Measurements from ENCODE around the gene C6orf132.

C6orf132 gene

DNA sequence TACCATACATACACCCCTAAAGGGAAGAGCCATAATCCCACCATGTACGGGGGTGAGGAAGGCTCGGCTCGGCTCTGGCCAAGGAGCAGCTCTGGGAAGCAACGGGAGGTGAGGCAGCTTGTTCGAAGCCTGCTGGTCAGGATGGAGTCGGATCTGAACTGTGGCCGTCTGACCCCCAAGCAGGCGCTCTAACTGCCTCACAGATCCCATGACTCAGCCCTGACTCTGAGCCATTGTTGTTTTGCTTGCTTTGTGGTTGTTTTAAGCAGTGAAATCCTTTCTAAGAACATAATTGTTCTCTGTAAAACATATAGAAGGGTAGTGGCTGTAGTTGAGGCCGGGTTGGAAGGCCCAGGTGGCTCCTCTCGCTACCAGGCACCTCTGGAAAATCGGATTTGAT lies 10.9 kb downstream of the C6orf132 start:
- DNase-seq, result no peak

- no peak for DNase-seq
Observed at GRCh38 chr6:42129360-42129676, 13.1 kb downstream of the C6orf132 start.

DNA sequence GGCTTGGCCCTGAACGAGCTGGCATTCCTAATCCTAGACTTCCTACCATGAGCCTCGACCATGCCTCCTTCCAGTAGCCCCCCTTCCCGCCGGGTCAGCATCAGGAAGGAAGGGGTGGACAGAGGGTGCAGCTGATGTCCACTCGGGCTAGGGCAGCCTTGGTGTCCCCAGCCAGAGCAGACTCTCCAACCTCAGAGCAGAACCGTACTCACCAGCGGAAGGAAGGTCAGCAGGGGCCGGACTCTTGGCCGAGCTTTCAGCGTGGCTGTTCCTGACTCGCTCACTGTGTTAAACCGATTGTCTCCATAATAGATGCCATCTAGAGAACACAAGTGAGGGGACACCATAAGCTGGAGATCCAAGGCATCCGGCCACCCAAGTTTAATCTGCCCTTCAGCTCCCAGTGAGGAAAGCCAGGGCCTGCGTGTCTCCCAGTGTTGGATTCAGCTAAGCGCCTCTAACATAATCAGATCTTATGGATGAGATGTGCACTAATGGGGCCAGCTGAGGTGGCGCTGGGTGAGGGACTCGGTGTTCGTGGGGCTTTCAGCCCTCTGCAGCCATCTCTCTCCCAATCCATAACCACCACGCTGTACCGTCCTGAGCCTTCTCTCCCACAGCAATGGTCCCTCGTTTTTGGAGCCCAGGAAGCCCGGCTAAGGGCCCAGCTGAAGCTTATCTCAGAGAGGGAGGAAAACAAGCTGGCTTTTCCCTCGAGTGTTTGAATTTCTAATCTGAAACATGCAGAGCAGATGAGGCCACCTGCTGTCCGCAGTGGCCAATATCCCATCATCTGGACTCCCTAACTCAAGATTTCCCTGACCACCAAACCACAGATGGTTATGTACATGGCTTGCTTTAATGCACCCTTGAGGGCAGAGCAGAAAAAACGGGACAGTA lies 13.7 kb downstream of the C6orf132 start:
- DNase-seq, result no peak

- no peak for DNase-seq
Observed at GRCh38 chr6:42125663-42126062, 16.8 kb downstream of the C6orf132 start.

DNA sequence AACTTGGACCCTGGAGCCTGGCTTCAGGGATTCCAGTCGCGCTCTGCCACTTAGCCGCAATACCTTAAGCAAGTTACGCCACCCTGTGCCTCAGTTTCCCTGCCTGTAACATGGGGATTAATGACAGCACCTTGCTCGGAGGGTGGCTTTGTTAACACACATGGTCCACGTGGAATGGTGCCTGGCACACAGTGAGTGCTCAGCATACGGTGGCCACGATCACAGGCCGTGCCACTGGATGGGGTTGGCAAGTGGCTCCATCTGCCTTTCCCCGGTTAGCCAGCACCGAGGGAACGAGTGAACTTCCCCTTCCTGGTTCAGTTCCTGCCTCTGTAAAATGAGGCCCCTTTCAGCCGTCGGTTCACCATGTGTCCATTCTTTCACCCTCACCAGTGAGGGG lies 17.2 kb downstream of the C6orf132 start:
- DNase-seq, result no peak

DNA sequence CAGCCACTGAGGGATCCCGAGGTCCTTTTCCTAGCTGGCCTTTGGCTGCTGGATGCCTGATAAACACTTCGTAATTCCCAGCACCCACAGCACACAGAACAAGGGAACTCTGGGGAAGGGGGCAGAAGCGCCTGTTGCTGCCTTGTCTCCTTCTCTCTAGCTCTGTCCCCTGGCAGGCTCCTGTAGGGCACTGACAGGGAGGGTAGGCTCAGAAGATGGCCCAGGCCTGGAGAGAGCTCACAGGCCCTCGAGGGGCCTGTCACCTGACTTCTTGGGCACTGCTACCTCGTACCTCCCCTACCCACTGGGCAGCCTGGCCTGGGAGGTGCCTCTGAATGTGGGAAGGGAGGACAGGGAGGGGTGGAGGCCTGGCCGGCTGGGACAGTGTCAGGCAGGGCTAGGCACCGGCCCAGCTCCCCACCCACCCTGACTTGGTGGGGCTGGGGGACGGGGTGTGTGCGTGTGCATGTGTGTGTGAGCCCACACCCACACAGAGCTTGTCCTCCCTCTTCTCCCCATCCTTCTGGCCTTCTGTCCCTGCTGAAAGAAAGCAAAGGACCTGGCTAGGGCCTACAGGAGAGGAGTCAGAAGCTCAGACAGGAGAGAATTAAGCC lies 18.1 kb downstream of the C6orf132 start:
- DNase-seq, result no peak

GRCh38 chr6:42123379-42124103 lies 18.9 kb downstream of the C6orf132 start:
- no peak for DNase-seq

DNA sequence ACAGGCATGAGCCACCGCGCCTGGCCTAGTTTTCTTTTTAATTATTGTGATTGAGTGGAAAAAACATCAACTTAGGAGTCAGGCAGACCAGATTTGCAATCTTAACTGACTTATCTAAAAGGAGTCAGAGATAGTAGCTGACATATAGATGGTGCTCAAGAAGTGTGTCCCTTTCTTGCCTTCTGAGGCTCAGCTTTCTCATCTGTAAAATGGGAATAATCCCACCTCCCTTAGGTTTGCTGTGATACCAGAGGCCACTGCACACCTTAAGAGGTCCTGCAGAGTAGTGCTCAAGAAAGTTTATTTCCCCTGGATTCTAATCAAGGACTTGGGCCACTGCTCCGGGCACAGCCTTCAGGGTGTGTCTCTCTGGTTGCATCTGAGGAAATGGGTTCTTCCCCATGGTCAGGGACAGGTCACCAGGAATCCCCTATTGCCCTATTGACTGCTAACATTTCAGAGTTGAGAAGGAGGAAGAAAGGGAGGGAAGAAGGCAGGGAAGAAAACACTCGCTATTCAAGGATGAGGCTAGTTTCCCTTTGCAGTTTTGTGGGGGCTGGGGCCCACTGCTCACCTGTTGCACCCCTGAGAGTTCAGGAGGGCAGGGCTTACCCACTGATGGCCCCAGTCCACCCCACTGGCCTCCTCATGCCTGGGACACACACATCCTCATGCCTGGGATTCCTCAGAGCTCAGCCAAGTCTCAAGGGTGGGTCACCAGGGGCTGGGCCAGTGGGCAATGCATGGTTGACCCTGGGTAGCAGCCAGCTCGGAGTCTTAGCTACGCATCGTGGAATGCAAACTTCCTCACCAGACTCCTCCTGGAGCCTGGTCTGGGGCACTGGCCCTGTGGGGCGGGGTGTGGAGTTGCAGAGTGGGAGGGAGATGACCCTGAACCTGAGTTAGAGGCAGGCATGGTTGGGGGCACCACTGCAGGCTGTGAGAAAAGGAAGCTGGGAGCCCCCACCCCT lies 21.2 kb downstream of the C6orf132 start:
- DNase-seq, result no peak

DNA sequence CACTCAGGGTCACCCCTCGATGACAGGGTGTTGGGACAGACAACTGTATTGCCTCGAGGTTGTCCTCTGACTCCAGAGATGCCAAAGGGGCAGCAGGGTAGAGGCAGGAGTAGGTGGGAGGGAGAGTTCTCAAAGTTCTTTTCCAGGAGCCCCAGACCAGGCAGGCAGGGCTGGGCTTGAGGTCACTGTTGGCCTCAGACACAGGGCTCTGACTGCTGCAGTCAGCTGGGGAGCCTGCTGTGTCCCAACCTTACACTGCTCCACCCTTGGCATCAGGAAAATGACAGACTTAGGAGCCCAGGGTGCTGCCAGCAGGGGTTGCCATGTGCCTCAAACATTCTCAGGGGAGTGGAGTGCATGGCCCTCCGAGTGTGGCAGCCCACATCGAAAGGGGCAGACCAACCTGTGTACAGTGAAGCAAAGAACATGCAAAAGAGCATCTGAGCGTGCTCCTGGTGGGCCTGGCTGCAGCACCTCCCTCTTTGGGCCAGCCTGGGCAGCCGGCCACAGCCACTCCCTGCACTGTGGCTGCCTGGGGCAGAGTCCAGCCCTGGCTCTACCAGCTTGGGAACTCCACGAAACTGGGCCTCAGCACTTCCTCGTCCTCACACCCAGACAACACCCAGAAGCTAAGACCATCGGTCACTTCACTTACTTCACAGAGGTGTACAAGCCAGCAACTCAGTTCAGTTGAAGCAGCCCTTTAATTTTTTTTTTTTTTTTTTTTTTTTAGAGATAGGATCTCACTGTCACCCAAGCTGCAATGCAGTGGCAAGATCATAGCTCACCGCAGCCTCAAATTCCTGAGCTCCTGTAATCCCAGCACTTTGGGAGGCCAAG lies 24.0 kb downstream of the C6orf132 start:
- no peak for DNase-seq

DNA sequence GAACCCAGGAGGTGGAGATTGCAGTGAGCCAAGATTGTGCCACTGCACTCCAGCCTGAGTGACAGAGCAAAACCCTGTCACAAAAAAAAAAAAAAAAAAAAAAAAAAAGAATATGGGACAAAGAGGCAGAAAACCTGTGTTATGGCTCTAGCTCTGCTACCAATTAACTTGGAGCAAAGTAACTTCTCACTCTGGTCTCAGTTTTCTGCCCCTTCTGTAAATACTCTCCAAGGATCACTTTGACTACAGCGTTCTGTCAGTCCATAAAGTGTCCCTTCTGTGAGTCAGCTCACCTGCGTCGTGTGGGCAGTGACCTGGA lies 24.6 kb downstream of the C6orf132 start:
- DNase-seq, result no peak

DNA sequence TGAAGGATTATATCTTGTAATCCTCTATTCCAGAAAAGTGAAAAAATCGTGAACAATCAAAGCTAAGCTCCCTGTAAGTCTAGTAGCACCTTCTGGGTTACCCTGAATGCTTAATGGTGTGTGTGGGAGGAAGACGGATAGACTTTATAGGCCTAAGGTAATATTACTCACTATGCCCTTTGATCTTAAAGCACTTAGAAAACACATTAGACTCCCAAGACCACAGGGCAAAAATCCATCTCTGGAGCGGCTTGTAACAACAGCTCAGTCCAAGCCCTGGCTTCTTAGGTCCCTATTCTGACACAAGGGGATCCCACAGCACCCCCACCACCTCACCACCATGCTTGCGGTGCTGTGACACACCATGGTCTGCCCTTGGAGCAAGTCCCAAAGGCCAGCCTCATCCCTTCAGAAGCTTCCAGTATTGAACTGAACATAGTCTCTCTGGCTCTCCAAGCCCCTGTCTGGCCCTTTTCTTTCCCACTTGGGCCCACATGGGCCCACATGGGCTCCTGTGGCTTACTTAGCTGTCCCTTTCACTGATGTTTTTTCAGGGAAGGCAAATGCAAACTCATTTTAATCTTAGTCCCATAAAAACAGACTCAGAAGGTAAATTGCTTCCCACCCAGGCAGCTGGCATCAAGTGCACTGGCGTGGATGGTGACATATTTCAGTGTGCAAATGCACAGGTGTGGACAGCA lies 28.3 kb downstream of the C6orf132 start:
- DNase-seq, result no peak

- no peak for DNase-seq
Observed at GRCh38 chr6:42112351-42112750, 30.1 kb downstream of the C6orf132 start.

- no peak for DNase-seq
Observed at GRCh38 chr6:42110683-42111082, 31.7 kb downstream of the C6orf132 start.

DNA sequence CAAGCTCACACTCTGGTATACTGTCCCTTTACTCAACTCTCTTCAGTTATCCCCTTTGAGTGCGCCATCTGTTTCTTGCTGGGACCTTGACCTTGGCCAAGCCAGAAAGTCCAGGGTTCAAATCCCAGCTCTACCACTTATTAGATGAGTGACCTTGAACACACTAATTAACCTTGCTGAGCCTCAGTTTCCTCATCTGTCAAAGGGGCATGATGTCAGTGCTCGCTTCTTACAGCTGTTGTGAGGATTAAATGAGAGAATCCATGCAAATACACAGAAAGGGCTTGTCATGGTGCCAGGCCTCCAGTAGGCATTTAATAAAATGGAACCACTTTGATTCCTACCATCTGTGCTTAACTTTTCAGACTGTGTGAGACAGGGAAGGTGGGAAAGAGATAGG lies 34.3 kb downstream of the C6orf132 start:
- DNase-seq, result no peak

GRCh38 chr6:42106112-42107023 lies 36.1 kb downstream of the C6orf132 start:
- no peak for DNase-seq

- no peak for DNase-seq
Observed at GRCh38 chr6:42105709-42106108, 36.7 kb downstream of the C6orf132 start.

DNA sequence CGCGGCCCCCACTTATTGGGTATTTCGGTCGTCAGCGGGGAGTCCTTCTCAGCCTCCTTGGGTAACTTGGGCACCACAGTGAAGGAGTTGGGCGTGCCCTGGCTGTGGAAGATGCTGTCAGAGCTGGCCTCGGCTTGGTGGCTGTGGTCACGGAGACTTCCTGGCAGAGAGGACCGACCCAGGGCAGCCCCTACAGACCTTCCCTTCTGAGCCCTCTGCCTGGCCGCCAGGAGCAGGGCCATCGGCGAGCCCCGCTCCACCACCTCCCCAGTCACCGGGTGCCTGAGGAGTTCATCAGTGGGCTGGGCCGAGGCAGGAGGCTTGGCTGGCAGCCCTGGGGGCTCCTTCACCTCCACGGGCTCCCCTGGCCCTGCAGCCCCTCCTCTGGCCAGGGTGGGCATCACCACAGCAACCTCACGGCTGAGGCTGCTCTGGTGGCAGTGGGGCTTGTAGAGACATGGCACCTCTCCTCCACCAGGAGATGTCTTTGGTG lies 37.2 kb downstream of the C6orf132 start:
- DNase-seq, result no peak

- DNase-seq, result no peak
Observed at GRCh38 chr6:42104804-42105125, 37.7 kb downstream of the C6orf132 start.

- DNase-seq, result no peak
Observed at GRCh38 chr6:42104095-42104803, 38.2 kb downstream of the C6orf132 start.

DNA sequence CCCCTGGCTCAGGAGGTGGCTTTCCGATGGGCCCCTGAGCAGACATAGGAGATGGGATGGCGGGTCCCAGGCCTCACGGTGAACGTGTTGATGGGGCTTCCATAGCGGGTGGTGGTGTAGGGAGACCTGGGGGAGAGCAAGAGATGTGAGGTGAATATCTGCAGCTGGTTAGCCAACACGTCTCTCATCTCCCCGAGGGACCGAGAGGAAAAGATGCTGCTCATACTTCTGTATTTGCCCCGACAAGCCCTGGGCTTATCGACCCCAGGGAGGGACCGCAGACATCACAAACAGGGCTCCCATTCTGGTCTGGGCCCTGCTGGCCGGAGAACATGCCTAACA lies 38.7 kb downstream of the C6orf132 start:
- no peak for DNase-seq

All from NCI-H1694 (cell line).